NCI-H526 (cell line): ENCODE measurements around the gene KIAA0825.

Source experiments
- DNase-seq, 2 experiments: peaks; one replicate each; lab custom pipeline; 2025; lab: John Stamatoyannopoulos, UW

Gene KIAA0825

GRCh38 chr5:94508461-94509148, 109.8 kb downstream of the KIAA0825 start:
- peak in 1 of 2 experiments; percentile 7 for DNase-seq

GRCh38 chr5:94505327-94506068, 112.9 kb downstream of the KIAA0825 start:
- no peak for DNase-seq

- DNase-seq = no peak
Measured at GRCh38 chr5:94503677-94504076, 114.7 kb downstream of the KIAA0825 start.

DNA sequence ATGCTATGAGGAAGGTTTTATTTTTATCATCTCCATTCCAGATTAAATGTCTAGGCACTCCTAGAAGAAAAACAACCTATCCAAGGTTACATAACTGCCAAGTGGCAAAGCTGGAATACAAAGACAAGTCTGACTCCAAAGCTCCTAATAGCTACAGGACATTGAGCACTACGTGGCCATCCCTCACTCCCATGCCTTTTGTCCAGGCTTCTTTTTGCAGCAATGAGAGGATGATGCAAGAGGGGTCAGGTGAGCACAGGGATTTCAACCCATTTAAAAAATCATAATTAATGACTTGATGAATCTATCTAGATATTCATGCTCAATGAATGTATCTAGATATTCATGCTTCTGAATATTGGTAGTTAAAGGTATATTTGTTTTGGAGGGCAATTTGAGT, 117.0 kb downstream of the KIAA0825 start:
- no peak for DNase-seq

DNA sequence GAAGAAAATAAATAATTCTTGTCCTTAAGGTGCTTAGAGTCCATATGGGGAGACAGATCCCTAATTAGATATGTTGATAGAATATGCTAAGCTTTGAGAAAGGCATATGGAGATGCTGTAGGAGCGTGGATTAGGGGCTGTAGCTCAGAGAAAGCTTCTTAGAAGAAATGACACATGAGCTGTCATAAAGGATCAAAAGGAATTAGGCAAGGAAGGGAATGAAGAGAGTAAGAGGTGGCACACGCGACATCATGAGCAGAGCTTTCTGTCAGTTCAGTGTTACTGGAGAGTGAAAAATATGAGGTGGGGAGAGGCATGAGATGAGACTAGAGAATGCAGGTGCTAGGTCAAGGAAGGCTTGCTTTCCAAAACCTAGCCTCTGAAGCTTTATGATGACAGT, 118.6 kb downstream of the KIAA0825 start:
- DNase-seq = no peak

DNA sequence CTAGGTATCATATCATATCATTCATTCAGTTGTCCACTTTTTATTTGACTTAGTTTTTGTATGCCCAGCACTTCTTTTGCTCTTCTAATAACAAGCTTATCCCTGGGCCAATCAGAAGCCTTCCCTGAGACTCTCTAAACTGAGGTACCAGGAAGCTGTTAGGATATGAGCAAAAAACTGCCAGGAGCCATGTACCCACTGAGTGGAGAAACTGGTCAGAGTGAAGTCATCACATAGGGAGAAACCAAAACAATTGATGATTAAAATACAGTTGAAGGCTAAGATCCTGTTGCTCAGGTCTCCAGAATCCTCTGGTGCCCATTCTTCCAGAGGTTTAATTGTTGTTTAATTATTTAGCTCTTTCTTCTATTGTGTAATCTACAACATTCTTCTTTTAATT, 120.2 kb downstream of the KIAA0825 start:
- no peak for DNase-seq

DNA sequence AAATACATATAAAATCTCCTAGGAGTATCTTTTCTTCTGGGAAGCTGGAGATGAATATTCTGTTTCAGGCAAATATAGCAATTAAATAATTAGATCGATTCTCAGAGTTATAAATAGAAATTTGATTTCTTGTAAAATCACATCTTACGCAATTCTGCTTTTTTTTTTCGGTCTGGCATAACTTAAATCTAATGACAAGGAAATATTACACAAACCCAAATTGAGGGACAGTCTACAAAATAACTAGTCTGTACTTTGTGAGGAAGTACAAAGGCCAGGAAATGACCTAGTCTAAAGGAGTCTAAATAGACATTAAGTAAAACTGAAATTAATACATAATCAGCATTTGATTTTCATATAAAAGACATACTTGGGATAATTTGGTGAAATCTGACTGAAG, 133.3 kb downstream of the KIAA0825 start:
- DNase-seq = no peak

DNA sequence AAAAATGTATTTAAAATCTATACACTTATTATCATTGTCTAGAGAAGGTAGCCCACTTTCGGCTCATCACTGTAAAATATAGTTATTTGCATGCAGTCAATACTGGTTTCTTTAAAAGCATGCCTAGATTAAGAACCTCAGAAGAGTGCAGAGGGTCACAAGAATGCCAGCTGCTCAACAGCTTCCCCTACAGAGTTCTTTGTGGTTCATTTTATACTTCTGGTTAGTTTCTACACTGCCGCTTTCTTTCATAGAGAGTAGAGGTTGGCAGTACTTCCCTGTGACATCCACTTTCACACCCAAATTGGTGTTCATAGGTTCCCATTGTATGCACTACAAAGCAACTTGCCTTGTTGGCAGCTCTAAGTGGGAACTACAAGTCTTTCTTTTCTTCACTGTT, 137.3 kb downstream of the KIAA0825 start:
- no peak for DNase-seq

- DNase-seq = no peak
Measured at GRCh38 chr5:94480486-94480885, 137.9 kb downstream of the KIAA0825 start.

DNA sequence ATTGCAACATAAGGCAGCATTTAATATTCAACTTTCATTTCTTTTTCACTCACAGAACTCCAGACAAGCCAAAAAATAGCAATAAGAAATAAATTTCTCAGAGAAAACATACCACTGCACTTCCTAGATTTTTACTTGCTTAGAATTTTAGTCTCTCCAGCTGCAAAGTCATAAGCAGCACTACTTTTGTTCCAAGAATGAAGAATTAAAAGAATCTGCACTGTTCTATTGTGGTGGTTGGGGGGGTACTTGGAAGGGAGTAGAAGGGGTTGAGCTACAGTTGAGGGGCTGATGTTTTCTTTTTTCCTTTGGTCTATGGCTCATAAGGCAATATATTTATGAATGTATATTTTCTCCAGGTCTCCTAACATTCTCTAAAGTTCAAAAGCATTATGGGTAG, 144.5 kb downstream of the KIAA0825 start:
- no peak for DNase-seq

DNA sequence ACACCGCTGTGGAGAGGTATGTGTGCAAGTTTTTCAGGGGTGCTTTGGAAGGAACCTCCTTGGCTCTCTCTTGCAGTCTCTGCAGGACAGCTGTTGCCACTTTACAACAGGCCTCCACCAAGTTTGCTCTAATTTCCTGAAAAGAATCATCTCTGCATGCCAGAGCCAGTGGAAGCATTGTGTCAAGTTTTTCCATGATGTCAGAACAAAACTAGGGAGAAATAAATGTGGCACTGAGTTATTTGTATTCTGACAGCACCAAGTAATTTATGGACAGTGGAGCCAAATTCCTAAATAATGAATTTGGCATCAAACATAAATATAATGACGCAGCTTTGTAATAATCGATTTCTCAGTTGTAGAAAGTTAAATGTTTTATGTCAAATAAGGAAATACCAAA, 146.9 kb downstream of the KIAA0825 start:
- no peak for DNase-seq

- no peak for DNase-seq
Measured at GRCh38 chr5:94470802-94471201, 147.6 kb downstream of the KIAA0825 start.

GRCh38 chr5:94469894-94470329, 148.5 kb downstream of the KIAA0825 start:
- DNase-seq = peak in 1 of 2 experiments; percentile 29

GRCh38 chr5:94467954-94468930, 150.2 kb downstream of the KIAA0825 start:
- peak; percentile 81 to 90 for DNase-seq

- peak in 1 of 2 experiments; percentile 28 for DNase-seq
Measured at GRCh38 chr5:94467346-94467953, 151.0 kb downstream of the KIAA0825 start.

DNA sequence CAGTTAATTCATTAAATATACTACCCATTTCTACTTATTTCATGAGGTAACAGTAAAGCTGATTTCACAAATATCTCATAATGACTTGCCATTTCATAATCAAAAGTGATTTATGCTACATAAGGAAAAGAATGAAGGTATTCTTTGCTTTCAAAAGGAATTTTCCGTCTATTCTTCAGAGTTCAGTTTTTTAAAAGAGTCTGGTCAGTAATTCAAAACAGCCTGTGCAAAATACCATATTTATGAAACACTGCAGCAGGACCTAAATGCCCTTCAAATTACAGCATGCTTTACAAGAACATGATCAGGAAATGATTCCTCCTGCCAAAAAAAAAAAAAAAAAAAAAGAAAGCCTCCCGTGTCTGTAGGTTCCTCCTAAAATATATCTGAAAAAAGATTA, 154.7 kb downstream of the KIAA0825 start:
- DNase-seq = no peak

GRCh38 chr5:94461131-94461530, 157.3 kb downstream of the KIAA0825 start:
- no peak for DNase-seq

DNA sequence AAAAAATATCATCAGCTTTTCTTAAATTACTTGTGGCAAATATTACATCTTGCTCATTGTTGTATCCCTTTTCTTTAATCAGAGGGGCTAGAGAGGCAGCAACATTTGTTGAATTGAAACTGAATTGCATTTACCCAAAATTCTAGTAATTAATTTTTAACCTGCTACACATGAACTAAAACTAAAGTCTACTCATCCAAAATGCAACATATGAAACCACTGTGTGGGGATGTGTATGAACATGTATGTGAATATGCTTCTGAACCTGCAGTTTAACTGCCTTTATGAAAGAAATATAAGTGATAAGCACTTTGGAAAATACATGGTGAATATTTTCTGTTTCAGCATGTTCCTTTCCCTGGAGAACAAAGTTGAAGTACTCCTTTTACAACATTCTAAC, 158.5 kb downstream of the KIAA0825 start:
- no peak for DNase-seq

GRCh38 chr5:94457788-94458187, 160.6 kb downstream of the KIAA0825 start:
- no peak for DNase-seq

DNA sequence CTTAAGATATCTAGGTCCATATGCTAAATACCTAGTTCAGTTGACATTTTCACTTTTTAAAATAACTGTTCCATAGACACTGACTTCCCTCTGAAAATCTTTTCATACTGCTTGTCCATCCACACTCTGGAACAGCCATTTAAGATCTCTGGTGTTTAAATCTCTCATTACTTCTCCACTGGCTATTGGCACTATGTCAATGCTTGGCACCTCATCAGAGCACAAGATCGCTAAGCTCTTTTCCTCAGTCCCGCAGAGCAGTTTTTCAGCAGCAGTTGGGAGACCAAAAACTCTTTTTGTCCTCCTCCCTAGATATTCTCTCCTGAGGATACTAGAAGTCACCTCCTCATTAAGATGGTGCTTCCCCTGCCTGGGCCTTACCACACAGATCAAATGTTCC, 172.7 kb downstream of the KIAA0825 start:
- no peak for DNase-seq

DNA sequence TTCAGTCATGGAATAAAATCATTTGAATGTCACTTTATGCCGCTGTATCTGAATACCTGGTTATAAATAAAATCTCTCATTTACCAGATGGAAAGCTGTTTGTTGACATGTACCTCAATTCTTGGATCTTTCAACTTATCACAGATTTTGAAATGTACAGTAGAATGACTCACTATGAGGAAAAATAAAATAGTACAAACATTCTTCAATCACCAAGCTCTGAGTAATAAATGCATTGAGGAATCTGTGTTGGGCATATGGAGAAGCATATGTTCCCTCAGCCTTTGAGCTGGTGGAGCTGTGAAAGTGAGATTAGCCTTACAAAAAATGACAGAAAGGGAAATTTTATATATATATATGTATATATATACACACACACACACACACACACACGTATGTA, 175.4 kb downstream of the KIAA0825 start:
- DNase-seq = no peak

- no peak for DNase-seq
Measured at GRCh38 chr5:94442076-94442475, 176.3 kb downstream of the KIAA0825 start.
